HG03439 (cell line): ENCODE results near the gene KIF18B.
A peak's percentile ranks its signal among the peaks of the same experiment; 100 is the strongest.

Source experiments
- ATAC-seq: cut with Tn5 transposase; IDR thresholded peaks from one replicate; pipeline ENCODE4 v1.9.1; 2021; ENCODE audit warnings: mild to moderate bottlenecking, moderate library complexity; ENCODE audit not compliant: unreplicated experiment

The KIF18B gene

GRCh38 chr17:44907729-44908470, 39.7 kb downstream of the KIF18B start:
- ATAC-seq, result no peak

- ATAC-seq, result no peak
These were observed 40.5 kb downstream of the KIF18B start for GRCh38 chr17:44906763-44907728.

- ATAC-seq, result no peak
These were observed 41.4 kb downstream of the KIF18B start for GRCh38 chr17:44906010-44906646.

GRCh38 chr17:44905006-44906000, 42.3 kb downstream of the KIF18B start:
- ATAC-seq, result no peak

- ATAC-seq, result no peak
These were observed 43.3 kb downstream of the KIF18B start for GRCh38 chr17:44904001-44904984.

GRCh38 chr17:44903012-44903685, 44.4 kb downstream of the KIF18B start:
- ATAC-seq, result no peak

GRCh38 chr17:44902135-44902760, 45.3 kb downstream of the KIF18B start:
- no peak for ATAC-seq

- ATAC-seq, result no peak
These were observed 46.1 kb downstream of the KIF18B start for GRCh38 chr17:44901411-44901921.

GRCh38 chr17:44900894-44901293, 46.7 kb downstream of the KIF18B start:
- no peak for ATAC-seq

GRCh38 chr17:44899074-44899782, 48.3 kb downstream of the KIF18B start, which contains the start of gene EFTUD2:
TSS of gene EFTUD2 (minus strand) at chr17:44899445. CDS start at chr17:44894521, 4,924 bp downstream.
- ATAC-seq, result peak; percentile 74

- no peak for ATAC-seq
These were observed 48.9 kb downstream of the KIF18B start for GRCh38 chr17:44898768-44899073.

GRCh38 chr17:44894642-44895041, 52.9 kb downstream of the KIF18B start:
- ATAC-seq, result no peak

- no peak for ATAC-seq
These were observed 55.3 kb downstream of the KIF18B start for GRCh38 chr17:44892250-44892649.

GRCh38 chr17:44889003-44889402, 58.6 kb downstream of the KIF18B start:
- no peak for ATAC-seq

- no peak for ATAC-seq
These were observed 59.3 kb downstream of the KIF18B start for GRCh38 chr17:44887971-44888954.

- no peak for ATAC-seq
These were observed 60.6 kb downstream of the KIF18B start for GRCh38 chr17:44887016-44887415.
